H54 (cell line): ENCODE results near the gene PIAS3.
A peak's percentile ranks its signal among the peaks of the same experiment; 100 is the strongest.

Experiments
- DNase-seq: peaks from one replicate; pipeline ENCODE4 v3.0.0; 2011; ENCODE audit warnings: low spot score, mixed read lengths; ENCODE audit not compliant: insufficient read length
- FAIRE-seq: peaks from 3 replicates; lab custom pipeline; 2011; peaks lifted over from hg19 to GRCh38; lab: Jason Lieb, UNC
- POLR2A ChIP-seq: IDR thresholded peaks from 2 replicates; pipeline ENCODE4 v1.6.1; 2011; ENCODE audit warnings: low read depth, mild to moderate bottlenecking, low read length

Gene PIAS3

DNA sequence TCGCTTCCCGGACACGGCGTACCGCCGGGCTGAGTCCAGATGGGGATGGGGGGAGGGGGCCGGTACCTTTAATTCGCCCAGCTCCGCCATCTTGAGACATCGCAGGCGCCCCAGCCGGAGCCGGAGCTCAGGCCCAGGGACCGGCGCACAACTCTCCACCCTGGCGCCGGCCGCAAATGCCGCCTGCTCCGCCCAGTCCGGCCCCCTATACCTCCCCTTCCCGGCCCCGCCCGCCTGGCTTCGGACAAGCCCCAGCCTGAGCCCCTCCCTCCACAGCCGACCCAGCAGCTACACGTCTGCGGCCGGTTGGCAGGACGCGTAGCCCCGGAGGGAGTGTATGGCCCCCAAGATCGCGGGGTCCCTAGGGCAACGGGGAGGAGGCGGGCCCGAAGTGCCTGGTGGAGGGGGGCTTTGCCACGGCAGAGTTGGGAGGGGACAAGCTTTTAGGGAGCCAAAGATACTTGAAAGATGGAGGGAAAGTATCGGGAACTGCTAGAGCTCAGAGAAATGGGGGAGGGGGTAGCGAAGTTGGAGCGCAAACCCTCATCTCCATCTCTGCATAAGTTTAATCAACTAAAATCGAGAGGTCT, at the start of gene PIAS3:
Gene PIAS3 (minus strand): TSS at position 181 of the 590 bp plus-strand sequence. CDS start 91 bp downstream, at position 90.
- FAIRE-seq (no peak), DNase-seq (peak; percentile 85)
- peak; percentile 75 for TF ChIP-seq POLR2A

DNA sequence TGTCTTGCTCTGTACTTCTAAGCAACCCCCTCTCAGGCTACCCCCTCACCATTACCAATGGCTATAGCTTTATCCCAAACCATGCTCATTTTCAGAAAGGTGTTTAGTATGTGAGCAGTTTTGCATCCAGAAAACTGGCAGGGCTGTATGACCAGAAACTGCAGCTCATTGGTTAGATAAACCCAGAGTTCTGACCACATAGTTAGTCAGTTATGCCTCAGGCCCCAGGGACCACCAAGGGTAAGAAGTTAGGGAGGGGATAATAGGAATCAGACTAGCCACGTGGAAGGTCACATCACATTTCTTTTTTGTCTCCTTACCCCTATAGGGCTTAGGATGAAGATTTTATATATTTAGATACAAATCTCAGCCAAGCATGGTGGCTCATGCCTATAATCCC, 49.8 kb upstream of the PIAS3 start:
- no peak for TF ChIP-seq POLR2A
- DNase-seq, result no peak
- FAIRE-seq, result no peak

DNA sequence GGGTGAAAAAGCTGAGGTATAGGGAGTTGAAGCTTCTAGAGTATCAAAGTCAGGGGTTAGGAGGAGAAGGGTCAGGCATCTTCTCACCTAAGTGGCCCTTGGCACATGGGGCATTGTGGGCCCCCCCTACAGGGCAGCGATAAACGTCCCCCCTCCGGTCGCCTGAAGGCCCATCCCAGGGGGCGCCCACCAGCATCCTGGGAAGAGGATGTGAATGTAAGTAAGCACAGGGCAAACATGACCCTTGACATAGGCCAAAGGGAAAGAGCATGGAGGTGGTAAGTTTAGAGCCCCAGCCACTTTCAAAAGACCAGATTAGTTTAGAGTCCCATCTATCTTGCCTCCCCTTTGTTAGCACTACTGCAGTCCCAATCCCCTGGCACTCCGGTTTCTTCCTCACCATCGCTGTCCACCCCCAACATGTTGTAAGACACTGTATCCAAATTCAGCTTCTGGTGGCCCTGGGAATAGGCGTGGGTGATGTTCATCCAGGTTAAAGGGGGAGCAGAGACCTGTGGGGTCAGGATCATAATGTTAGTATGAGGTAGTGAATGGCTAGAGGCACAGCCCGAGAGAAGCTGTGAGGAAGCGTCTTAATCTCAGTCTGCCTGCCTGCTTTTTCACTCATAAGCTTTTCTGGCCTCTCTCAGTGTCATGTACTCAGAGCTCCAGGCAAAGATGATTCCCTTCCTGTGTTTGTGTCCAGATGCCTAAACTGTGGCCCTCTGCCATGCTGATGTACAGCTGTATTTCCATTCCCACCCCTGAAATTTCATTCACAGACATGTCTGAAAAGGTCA, 48.3 kb upstream of the PIAS3 start:
- TF ChIP-seq POLR2A, result no peak
- FAIRE-seq (no peak), DNase-seq (no peak)

DNA sequence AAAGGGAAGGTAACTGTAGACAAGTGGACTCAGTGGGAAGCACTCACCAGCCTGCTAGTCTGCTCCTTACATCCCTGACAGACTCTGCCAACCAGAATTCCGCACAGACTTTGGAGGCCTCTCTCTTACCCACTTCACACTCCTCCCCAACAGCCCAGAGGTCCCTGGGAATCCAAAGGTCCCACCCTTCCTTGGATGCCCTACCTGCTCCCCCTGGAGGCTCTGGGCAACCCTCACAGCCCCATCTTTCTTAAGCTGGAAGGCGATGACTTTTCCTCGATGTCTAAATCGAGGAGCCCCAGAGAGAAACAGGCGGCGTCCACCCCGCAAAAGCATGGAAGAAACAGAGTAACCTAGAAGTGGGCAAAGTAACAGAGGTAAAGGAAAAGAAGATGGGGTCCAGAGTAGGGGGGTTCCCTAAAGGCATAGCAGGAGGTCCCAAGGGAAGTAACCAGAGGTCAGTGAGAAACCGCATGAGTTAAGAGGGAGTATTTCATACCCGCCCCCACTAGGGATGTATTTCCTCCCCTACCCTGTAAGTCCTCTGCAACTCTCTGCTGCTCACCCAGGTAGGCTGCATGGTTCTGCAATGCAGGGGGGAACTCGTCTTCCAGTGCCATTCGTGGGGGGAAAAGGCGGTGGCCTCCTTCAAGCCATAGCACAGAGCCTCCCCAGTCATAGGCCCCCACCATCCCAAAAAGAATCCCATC, 42.6 kb upstream of the PIAS3 start:
- no peak for TF ChIP-seq POLR2A
- FAIRE-seq, result no peak
- DNase-seq, result no peak

DNA sequence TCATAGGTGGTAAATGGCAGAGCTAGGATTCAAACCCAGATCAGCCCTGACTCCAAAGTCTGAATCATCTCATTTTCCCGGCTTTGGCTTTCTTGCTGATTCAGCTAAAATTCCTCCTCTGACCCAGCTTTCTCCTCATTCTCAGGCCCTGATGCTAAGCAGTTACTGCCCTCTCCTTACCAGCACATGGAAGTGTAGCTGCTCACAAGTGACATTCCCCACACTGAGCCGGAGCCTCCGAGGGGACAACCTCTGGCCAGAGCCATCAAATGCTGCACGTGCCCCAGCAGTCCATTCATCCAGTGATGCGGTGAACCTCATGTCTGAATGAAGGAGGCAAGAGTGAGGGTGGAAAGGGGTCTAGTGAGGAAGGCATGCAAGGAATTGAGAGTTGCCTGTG, 39.9 kb upstream of the PIAS3 start:
- no peak for FAIRE-seq
- no peak for TF ChIP-seq POLR2A
- DNase-seq, result no peak

DNA sequence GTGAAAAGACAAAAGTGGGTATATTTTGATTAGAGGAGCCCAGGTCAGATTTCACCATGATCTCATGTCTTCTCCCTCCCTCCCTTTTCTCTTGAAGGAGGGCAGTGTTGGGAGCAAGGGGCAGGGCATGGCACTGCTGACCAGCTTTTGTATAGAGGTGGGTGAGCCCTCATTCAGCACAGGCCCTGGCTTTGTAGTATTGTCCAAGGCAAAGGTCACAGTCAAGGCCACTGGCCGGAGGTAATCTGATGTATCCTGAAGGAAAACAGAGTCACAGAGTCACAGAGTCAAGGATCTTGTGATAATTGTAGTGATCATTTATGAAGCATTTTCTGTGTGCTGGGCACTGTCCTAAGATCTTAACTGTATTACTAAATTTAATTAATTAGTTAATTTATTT, 39.1 kb upstream of the PIAS3 start:
- TF ChIP-seq POLR2A, result no peak
- DNase-seq, result no peak
- no peak for FAIRE-seq

DNA sequence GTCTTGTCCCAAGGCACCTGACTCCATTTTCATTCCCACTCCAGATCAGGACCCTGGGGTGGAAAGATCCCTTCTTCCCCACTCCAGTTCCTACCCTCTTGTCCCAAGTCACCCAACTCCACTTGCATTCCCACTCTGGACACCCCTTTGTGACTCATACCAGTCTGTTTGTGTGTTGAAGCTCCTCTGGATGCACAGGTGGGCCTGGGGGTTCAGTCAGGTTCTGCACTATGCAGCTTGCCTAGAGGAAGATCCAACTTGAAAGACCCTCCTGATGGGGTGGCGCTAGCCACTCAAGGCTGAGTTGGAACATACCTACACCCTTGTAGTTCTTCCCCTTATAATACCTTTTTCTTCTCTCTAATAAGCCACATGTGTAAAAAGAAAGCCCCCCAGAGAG, 36.6 kb upstream of the PIAS3 start:
- FAIRE-seq (no peak), DNase-seq (no peak)
- TF ChIP-seq POLR2A, result no peak

DNA sequence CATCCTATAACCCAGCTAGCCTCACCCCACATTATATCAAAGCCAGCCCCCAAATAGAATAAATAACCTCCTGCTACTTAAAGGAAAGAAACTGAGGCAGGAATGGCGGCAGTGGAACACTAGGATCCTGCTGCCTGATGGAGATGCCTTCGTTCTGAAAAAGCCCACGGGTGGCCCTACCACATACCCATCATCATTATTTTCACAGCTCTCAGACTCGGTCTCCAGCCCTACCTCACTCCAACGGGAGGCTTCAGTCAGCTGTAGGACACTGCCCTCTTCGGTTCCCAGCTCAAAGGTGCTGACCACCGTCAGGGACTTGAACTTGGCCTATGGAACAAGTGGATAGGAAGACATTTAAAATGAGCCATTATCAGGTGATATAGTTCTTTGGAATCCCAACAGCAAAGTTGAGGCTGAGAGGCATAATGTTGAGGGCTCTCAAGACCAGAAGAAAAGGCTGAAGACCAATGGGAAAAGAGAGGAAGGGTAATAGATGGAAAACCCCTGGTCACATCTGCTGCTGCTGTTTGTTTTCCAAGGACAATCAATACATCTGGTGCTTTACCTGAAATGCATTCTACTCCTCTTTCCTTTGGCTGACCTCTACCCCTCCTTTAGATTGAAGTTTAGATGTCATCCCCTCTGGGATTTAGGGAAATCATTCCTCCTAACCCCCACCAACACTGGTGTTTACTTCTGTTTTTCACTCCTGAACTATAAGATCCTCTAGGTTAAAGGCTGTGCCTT, 34.6 kb upstream of the PIAS3 start:
- no peak for FAIRE-seq
- no peak for DNase-seq
- no peak for TF ChIP-seq POLR2A

DNA sequence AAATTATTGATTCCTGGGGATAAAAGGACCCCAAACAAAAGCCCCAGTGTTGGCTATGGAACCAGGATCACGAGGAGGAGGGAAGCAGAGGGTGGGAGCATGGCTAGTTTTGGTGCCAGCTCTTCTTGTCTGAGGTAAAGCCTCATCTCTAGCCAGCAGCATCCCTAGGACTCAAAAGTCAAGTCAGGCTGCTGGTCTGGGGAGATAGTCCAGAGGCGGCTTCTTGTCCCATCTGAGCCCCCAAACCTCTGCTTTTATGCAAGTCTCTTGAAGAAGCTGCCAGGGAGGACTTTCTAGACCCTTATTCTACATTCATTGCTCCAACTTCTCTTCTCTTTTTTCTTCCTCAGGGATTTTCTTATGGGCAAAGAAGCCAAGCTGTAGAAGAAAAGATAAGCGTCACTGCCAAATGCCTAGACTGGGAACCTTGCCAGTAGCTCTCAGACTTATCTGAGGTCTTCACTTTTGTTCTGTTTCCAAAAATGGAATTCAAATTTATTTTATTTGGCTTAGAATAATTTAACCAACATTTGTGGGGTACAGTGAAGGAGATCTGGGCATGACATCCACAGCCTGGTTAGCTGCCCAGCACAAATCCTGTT, 33.7 kb upstream of the PIAS3 start:
- FAIRE-seq (no peak), DNase-seq (no peak)
- no peak for TF ChIP-seq POLR2A

DNA sequence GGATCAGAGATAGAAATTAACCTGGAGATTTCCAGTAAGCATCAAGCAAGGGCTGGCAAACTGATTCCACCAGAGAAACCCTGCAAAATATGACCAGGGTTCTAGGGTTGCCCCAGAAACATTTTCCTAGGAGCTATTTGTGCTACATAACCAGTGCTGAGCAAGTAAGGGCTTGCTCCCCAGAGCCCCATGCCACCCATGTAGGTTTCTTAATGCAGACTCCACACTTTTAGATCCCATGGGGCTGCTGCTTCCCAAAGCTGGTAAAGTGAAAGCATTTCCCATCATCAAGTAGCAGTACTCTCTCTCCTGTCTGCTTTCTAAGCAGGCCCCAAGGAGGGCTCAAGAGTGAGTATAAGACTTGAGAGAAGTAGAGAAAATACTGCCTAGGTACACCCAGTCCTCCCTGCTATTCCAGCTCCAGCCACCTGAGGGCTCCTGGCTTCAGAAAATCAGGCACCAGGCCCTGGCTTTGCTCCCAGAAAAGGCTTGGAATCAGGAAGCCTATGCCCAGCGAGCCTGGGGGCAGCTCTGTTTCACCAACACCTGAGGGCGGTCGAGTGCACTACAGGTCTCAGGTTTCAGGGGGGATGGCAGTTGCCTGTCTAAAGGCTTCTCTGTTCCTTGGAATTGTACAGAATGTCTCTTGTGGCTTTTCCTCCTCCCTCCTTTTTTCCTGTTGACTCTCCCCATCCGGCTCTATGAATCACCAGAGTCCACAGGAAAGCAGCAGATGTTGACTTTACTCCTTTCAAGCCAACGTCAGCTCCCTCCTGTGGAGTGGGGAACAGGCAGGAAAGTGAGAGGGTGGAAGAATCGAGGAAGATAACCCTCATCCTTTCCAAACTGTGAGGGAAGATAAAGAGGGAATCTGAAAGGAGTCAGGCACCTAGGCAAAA, 33.0 kb upstream of the PIAS3 start:
- peak; percentile 37; the same call in 1 of the 2 replicates for TF ChIP-seq POLR2A
- FAIRE-seq (peak; percentile 92), DNase-seq (peak; percentile 88)

DNA sequence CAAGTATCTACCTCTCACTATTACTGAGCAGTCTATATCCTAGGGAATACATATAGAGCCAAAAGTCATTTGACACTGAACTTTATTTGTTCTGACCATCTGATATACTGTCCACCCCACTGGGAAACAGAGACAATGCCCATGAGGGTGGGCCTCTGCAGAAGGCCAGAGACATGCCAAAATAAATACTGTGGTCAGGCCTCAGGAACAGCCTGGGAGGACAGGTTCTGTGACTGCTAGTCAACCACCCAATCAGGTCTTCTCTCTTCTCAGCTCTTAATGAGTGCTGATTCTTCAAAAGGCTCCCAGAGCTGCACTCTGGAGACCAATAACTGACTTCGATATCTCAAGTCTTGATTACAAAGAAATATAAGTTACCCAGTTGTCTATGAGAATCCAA, 32.3 kb upstream of the PIAS3 start:
- TF ChIP-seq POLR2A, result no peak
- DNase-seq (no peak), FAIRE-seq (no peak)

DNA sequence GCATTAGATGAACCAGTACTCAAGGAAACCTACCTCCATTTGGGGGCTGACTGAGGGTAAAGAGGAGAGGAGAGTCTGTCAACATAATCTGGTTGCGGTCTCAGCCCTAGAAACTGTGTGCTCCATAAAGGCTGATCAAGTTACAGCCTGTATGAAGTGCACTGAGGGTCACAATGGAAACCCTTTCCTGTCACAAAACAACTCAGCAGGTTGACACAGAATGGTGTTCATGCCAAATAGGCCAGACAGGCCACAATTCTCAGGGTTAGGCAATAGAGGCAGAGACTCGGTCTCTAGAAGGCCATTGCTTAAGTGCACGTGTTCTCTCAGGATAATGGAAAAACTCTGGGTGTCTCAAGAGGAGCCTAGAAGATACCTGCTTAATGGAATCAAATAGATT, 30.8 kb upstream of the PIAS3 start:
- no peak for DNase-seq
- TF ChIP-seq POLR2A, result no peak
- FAIRE-seq, result no peak
